OCI-LY1 (cell line): ENCODE measurements around the gene KRT4.

Source experiments
- CTCF ChIP-seq: fragments of 200-600 bp; sonication (generic), shearing (Covaris generic); IDR thresholded peaks from 2 replicates; pipeline ENCODE4 v1.5.1; 2017; ENCODE audit warnings: mild to moderate bottlenecking, antibody characterized with exemption, low read length, moderate library complexity, mixed read lengths
- EZH2 ChIP-seq: fragments of 200-600 bp; sonication (generic), shearing (Covaris generic); IDR thresholded peaks from 2 replicates; pipeline ENCODE4 v1.8.0; 2017; ENCODE audit warnings: borderline replicate concordance, mixed run types, mild to moderate bottlenecking, antibody characterized with exemption, low read length, moderate library complexity, mixed read lengths

GRCh38 chr12:52828156-52828555 is 14.2 kb upstream of the KRT4 start:
- TF ChIP-seq CTCF = no peak
- TF ChIP-seq EZH2 = no peak
